Peyer's patch (tissue), 4 donors: ENCODE measurements around the gene IL20RB. TPM values are rescaled to one million over a fixed set of nuclear protein-coding genes. Genes with fewer than 3 reads are reported as not detected.

Experiments
- DNase-seq, 3 donors: peaks; one replicate each; pipeline ENCODE4 v3.0.0-alpha.2; 2017 to 2019
- H3K27ac ChIP-seq, 4 donors: fragments of 200-600 bp; sonication (generic); one replicate each; pipeline ENCODE4 v1.5.1; 2016 to 2019
- H3K27me3 ChIP-seq, 2 donors: fragments of 200-600 bp; sonication (generic); one replicate each; pipeline ENCODE4 v1.5.1; 2019
- H3K36me3 ChIP-seq, 3 donors: fragments of 200-600 bp; sonication (generic); one replicate each; pipeline ENCODE4 v1.5.1; 2016 to 2019
- H3K4me1 ChIP-seq, 4 donors: fragments of 200-600 bp; sonication (generic); one replicate each; pipeline ENCODE4 v1.5.1; 2016 to 2019
- H3K4me3 ChIP-seq, 4 donors: fragments of 200-600 bp; sonication (generic); 1 replicate in 3 of 4; 2 replicates in 1 of 4; pipeline ENCODE4 v1.5.1; 2016 to 2019; ENCODE audit warnings: mild to moderate bottlenecking in 1 of 4
- H3K9me3 ChIP-seq, 4 donors: fragments of 200-600 bp; sonication (generic); one replicate each; pipeline ENCODE4 v1.5.1; 2016 to 2019; ENCODE audit warnings: mild to moderate bottlenecking in 1 of 4
- CTCF ChIP-seq, 6 experiments: fragments of 450-650 bp in 4 of 6; fragments of 200-600 bp in 2 of 6; sonication (generic) in 1 of 6; IDR thresholded peaks; one replicate each; pipeline ENCODE4 v1.5.1; 2017 to 2019; ENCODE audit warnings: antibody characterized with exemption in 6 of 6, mild to moderate bottlenecking in 3 of 6, moderate library complexity in 1 of 6
- POLR2A ChIP-seq, 2 donors: fragments of 450-650 bp; IDR thresholded peaks; one replicate each; pipeline ENCODE4 v1.5.1; 2017; ENCODE audit warnings: antibody characterized with exemption in 2 of 2, mild to moderate bottlenecking in 2 of 2, moderate library complexity in 2 of 2
- total RNA-seq, 4 donors: library from RNA; depleted of rRNA; stranded (reverse); fragments of >200 nt; gene quantifications; one replicate each; pipeline ENCODE4 v1.1.0, GENCODE V29; 2016

IL20RB gene, protein sequence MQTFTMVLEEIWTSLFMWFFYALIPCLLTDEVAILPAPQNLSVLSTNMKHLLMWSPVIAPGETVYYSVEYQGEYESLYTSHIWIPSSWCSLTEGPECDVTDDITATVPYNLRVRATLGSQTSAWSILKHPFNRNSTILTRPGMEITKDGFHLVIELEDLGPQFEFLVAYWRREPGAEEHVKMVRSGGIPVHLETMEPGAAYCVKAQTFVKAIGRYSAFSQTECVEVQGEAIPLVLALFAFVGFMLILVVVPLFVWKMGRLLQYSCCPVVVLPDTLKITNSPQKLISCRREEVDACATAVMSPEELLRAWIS
- 1 to 10 TPM in 2 of 4 donors, under 1 TPM in 2; 0.54 to 1.7 (median 0.81) TPM for total RNA-seq

DNA sequence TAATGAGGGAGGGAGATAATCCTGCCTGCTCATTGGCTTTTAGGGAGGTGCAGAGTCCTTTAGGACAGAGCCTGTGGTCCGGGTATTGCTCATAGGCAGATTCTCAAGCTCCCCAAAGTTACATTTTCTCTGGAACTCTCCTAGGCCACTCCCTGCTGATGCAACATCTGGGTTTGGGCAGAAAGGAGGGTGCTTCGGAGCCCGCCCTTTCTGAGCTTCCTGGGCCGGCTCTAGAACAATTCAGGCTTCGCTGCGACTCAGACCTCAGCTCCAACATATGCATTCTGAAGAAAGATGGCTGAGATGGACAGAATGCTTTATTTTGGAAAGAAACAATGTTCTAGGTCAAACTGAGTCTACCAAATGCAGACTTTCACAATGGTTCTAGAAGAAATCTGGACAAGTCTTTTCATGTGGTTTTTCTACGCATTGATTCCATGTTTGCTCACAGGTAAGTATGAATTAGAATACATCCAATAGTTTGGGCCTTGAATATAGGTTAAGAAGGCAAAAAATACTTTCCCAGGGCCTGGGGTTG, at the start of gene IL20RB:
TSS of gene IL20RB (plus strand) at position 233 of the 538 bp plus-strand sequence. CDS start at position 364, 131 bp downstream.
- no peak within 1 kb of the TSS for H3K4me3 ChIP-seq
- DNase-seq = no peak
- no peak within 1 kb of the TSS for H3K27ac ChIP-seq
- H3K4me1 ChIP-seq = peaks cover 0 to 19% (median 0%) of the 10 kb centered on the region in 4 donors
- H3K36me3 ChIP-seq = no peaks in the 10 kb centered on the region
- no peaks in the 10 kb centered on the region for H3K27me3 ChIP-seq
- no peaks in the 10 kb centered on the region for H3K9me3 ChIP-seq
- TF ChIP-seq POLR2A (IDR thresholded peaks at IDR 0.05) = no peak
- TF ChIP-seq CTCF (IDR thresholded peaks at IDR 0.05) = no peak

DNA sequence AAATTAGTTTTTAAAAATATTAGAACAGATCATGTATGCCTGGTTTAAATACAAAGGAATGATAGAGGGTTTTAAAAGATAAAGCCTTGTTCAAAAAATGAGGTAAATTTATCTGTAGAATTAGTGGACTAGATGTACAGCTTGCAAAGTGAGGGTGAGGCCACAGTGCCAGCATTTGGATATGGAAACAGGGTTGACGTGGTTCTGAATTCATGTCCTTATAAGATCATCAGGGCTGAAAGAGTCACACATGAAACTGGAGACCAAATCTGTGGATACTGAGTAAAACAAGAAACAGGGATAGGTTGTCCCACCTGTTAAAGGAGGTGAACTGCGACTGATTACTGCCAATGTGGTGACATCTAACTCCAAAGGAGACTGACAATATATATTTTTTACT, 49.5 kb upstream of the IL20RB start:
- TF ChIP-seq POLR2A (IDR thresholded peaks at IDR 0.05) (no peak), CTCF (IDR thresholded peaks at IDR 0.05) (no peak)
- no peaks in the 10 kb centered on the region for H3K27me3 ChIP-seq
- peaks cover 0 to 8% (median 0%) of the 10 kb centered on the region in 4 donors for H3K4me1 ChIP-seq
- peaks cover 0 to 10% (median 0%) of the 10 kb centered on the region in 4 donors for H3K9me3 ChIP-seq
- no peak overlapping the region for H3K27ac ChIP-seq
- H3K4me3 ChIP-seq = no peak overlapping the region
- no peak for DNase-seq
- H3K36me3 ChIP-seq = no peaks in the 10 kb centered on the region

- H3K9me3 ChIP-seq = peaks cover 0 to 3% (median 0%) of the 10 kb centered on the region in 4 donors
Observed at GRCh38 chr3:136909187-136909586, 48.6 kb upstream of the IL20RB start.

GRCh38 chr3:136910697-136911096, 47.1 kb upstream of the IL20RB start:
- no peak overlapping the region for H3K4me3 ChIP-seq
- no peak for TF ChIP-seq CTCF (IDR thresholded peaks at IDR 0.05)
- TF ChIP-seq POLR2A (IDR thresholded peaks at IDR 0.05) = no peak
- DNase-seq = no peak

More at GRCh38 chr3:136909187-136909586, 48.6 kb upstream of the IL20RB start:
- Histone ChIP-seq H3K4me3 (no peak overlapping the region), H3K27me3 (no peaks in the 10 kb centered on the region), H3K36me3 (no peaks in the 10 kb centered on the region), H3K27ac (no peak overlapping the region), H3K4me1 (peaks cover 0 to 8% (median 0%) of the 10 kb centered on the region in 4 donors)
- TF ChIP-seq CTCF (IDR thresholded peaks at IDR 0.05) (no peak), POLR2A (IDR thresholded peaks at IDR 0.05) (no peak)
- no peak for DNase-seq

DNA sequence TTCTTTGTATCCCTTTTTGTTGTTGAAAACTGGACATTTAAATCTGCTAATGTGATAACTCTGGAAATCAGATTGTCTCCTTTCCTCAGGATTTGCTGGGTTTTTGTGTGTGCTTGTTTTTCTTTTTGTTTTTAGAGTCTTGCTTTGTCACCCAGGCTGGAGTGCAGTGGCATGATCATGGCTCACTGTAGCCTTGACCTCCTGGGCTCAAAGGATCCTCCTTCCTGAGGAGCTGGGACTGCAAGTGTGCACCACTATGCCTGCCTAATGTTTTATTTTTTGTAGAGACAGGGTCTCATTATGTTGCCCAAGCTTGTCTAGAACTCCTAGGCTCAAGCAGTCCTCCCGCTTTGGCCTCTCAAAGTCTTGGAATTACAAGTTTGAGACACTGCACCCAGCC, 44.6 kb upstream of the IL20RB start:
- no peak overlapping the region for H3K4me3 ChIP-seq
- no peaks in the 10 kb centered on the region for H3K9me3 ChIP-seq
- DNase-seq = no peak
- TF ChIP-seq POLR2A (IDR thresholded peaks at IDR 0.05) (no peak), CTCF (IDR thresholded peaks at IDR 0.05) (no peak)
- no peaks in the 10 kb centered on the region for H3K4me1 ChIP-seq
- no peak overlapping the region for H3K27ac ChIP-seq
- no peaks in the 10 kb centered on the region for H3K27me3 ChIP-seq
- H3K36me3 ChIP-seq = no peaks in the 10 kb centered on the region

More at GRCh38 chr3:136910697-136911096, 47.1 kb upstream of the IL20RB start:
- Histone ChIP-seq H3K27ac (no peak overlapping the region), H3K27me3 (no peaks in the 10 kb centered on the region), H3K36me3 (no peaks in the 10 kb centered on the region), H3K9me3 (no peaks in the 10 kb centered on the region), H3K4me1 (peaks cover 0 to 8% (median 0%) of the 10 kb centered on the region in 4 donors)
